ENCODE data around the gene SND1.

Gene SND1

GRCh38 chr7:128035712-128036111 is 383.7 kb downstream of the SND1 start:
- Histone ChIP-seq H3K4me1 (ENCODE audit: control insufficient read depth, insufficient read depth, low read depth, low read length) (peaks cover 7% of the 10 kb centered on the region), H4K91ac (ENCODE audit: low read length) (no peak overlapping the region), H3K9ac (ENCODE audit: low read length) (no peak overlapping the region), H3K79me1 (replicated peaks; ENCODE audit: low read length, poor library complexity, severe bottlenecking) (peaks cover 37% of the 10 kb centered on the region), H2AK5ac (ENCODE audit: low read length, severe bottlenecking) (no peak overlapping the region), H2BK12ac (ENCODE audit: low read length in 2 of 2) (no peak overlapping the region), H2BK5ac (ENCODE audit: low read depth, low read length, poor library complexity, severe bottlenecking) (no peak overlapping the region), H2BK120ac (ENCODE audit: low read depth, low read length) (no peak overlapping the region), H2BK15ac (ENCODE audit: low read depth, poor library complexity, severe bottlenecking) (no peak overlapping the region), H3K23ac (ENCODE audit: low read length in 2 of 2) (no peak overlapping the region), H3K9me3 (ENCODE audit: control insufficient read depth, low read length) (no peaks in the 10 kb centered on the region), H3K36me3 (ENCODE audit: control insufficient read depth in 1 of 2, insufficient read depth in 2 of 2, low read depth in 1 of 2, low read length in 2 of 2) (peaks cover 0 to 4% of the 10 kb centered on the region in 2 experiments), H3K4ac (ENCODE audit: low read depth in 1 of 2, low read length in 2 of 2) (no peak overlapping the region), H3K4me2 (ENCODE audit: low read length, poor library complexity, severe bottlenecking) (no peak overlapping the region), H3K18ac (ENCODE audit: low read depth in 1 of 2, low read length in 2 of 2) (no peak overlapping the region), H2AFZ (ENCODE audit: low read depth, low read length) (no peak overlapping the region), H3K27ac (ENCODE audit: low read length, poor library complexity, severe bottlenecking) (no peak overlapping the region), H4K8ac (ENCODE audit: low read length) (no peak overlapping the region), H3K27me3 (ENCODE audit: control insufficient read depth in 1 of 2, insufficient read depth in 1 of 2, low read length in 2 of 2) (peaks cover 0 to 11% of the 10 kb centered on the region in 2 experiments), H3K14ac (ENCODE audit: low read length in 2 of 2) (no peak overlapping the region), H3K4me3 (ENCODE audit: insufficient read depth in 1 of 2, low read depth in 1 of 2, low read length in 2 of 2) (no peak overlapping the region)
- 81% methylated on average over 3 of the region's 3 CpGs for WGBS
- no peak for DNase-seq

GRCh38 chr7:128036226-128036940 is 384.4 kb downstream of the SND1 start:
- Histone ChIP-seq H4K8ac (ENCODE audit: low read length) (no peak overlapping the region), H2AK5ac (ENCODE audit: low read length, severe bottlenecking) (no peak overlapping the region), H2BK12ac (ENCODE audit: low read length in 2 of 2) (no peak overlapping the region), H3K79me1 (replicated peaks; ENCODE audit: low read length, poor library complexity, severe bottlenecking) (peaks cover 37% of the 10 kb centered on the region), H3K36me3 (ENCODE audit: control insufficient read depth in 1 of 2, insufficient read depth in 2 of 2, low read depth in 1 of 2, low read length in 2 of 2) (peaks cover 0 to 4% of the 10 kb centered on the region in 2 experiments), H2BK5ac (ENCODE audit: low read depth, low read length, poor library complexity, severe bottlenecking) (no peak overlapping the region), H3K18ac (ENCODE audit: low read depth in 1 of 2, low read length in 2 of 2) (no peak overlapping the region), H3K23ac (ENCODE audit: low read length in 2 of 2) (no peak overlapping the region), H3K4me2 (ENCODE audit: low read length, poor library complexity, severe bottlenecking) (no peak overlapping the region), H3K9me3 (ENCODE audit: control insufficient read depth, low read length) (no peaks in the 10 kb centered on the region), H4K91ac (ENCODE audit: low read length) (no peak overlapping the region), H3K14ac (ENCODE audit: low read length in 2 of 2) (no peak overlapping the region), H3K27me3 (ENCODE audit: control insufficient read depth in 1 of 2, insufficient read depth in 1 of 2, low read length in 2 of 2) (peaks cover 0 to 11% of the 10 kb centered on the region in 2 experiments), H3K27ac (ENCODE audit: low read length, poor library complexity, severe bottlenecking) (no peak overlapping the region), H3K4me3 (ENCODE audit: insufficient read depth in 1 of 2, low read depth in 1 of 2, low read length in 2 of 2) (no peak overlapping the region), H2AFZ (ENCODE audit: low read depth, low read length) (no peak overlapping the region), H3K9ac (ENCODE audit: low read length) (no peak overlapping the region), H2BK15ac (ENCODE audit: low read depth, poor library complexity, severe bottlenecking) (no peak overlapping the region), H3K4me1 (ENCODE audit: control insufficient read depth, insufficient read depth, low read depth, low read length) (peaks cover 6% of the 10 kb centered on the region), H3K4ac (ENCODE audit: low read depth in 1 of 2, low read length in 2 of 2) (no peak overlapping the region), H2BK120ac (ENCODE audit: low read depth, low read length) (no peak overlapping the region)
- 93% methylated on average over 3 of the region's 4 CpGs for WGBS
- DNase-seq = no peak

- Histone ChIP-seq H3K27ac (ENCODE audit: low read length, poor library complexity, severe bottlenecking) (no peak overlapping the region), H3K4ac (ENCODE audit: low read depth in 1 of 2, low read length in 2 of 2) (no peak overlapping the region), H3K23ac (ENCODE audit: low read length in 2 of 2) (no peak overlapping the region), H3K18ac (ENCODE audit: low read depth in 1 of 2, low read length in 2 of 2) (no peak overlapping the region), H2AK5ac (ENCODE audit: low read length, severe bottlenecking) (no peak overlapping the region), H2BK120ac (ENCODE audit: low read depth, low read length) (no peak overlapping the region), H3K4me3 (ENCODE audit: insufficient read depth in 1 of 2, low read depth in 1 of 2, low read length in 2 of 2) (no peak overlapping the region), H2BK5ac (ENCODE audit: low read depth, low read length, poor library complexity, severe bottlenecking) (no peak overlapping the region), H3K14ac (ENCODE audit: low read length in 2 of 2) (no peak overlapping the region), H4K8ac (ENCODE audit: low read length) (no peak overlapping the region), H2BK12ac (ENCODE audit: low read length in 2 of 2) (no peak overlapping the region), H2BK15ac (ENCODE audit: low read depth, poor library complexity, severe bottlenecking) (no peak overlapping the region), H3K79me1 (replicated peaks; ENCODE audit: low read length, poor library complexity, severe bottlenecking) (peaks cover 41% of the 10 kb centered on the region), H3K9ac (ENCODE audit: low read length) (no peak overlapping the region), H3K4me2 (ENCODE audit: low read length, poor library complexity, severe bottlenecking) (no peak overlapping the region), H3K36me3 (ENCODE audit: control insufficient read depth in 1 of 2, insufficient read depth in 2 of 2, low read depth in 1 of 2, low read length in 2 of 2) (peaks cover 0 to 4% of the 10 kb centered on the region in 2 experiments), H4K91ac (ENCODE audit: low read length) (no peak overlapping the region), H3K27me3 (ENCODE audit: control insufficient read depth in 1 of 2, insufficient read depth in 1 of 2, low read length in 2 of 2) (peaks cover 0 to 11% of the 10 kb centered on the region in 2 experiments), H2AFZ (ENCODE audit: low read depth, low read length) (no peak overlapping the region), H3K4me1 (ENCODE audit: control insufficient read depth, insufficient read depth, low read depth, low read length) (peaks cover 6% of the 10 kb centered on the region), H3K9me3 (ENCODE audit: control insufficient read depth, low read length) (no peaks in the 10 kb centered on the region)
- 95% methylated on average over 2 of the region's 2 CpGs for WGBS
- no peak for DNase-seq
These were observed 385.1 kb downstream of the SND1 start for GRCh38 chr7:128037081-128037480.

- Histone ChIP-seq H3K4ac (ENCODE audit: low read depth in 1 of 2, low read length in 2 of 2) (no peak overlapping the region), H3K79me1 (replicated peaks; ENCODE audit: low read length, poor library complexity, severe bottlenecking) (peaks cover 40% of the 10 kb centered on the region), H4K91ac (ENCODE audit: low read length) (no peak overlapping the region), H2BK15ac (ENCODE audit: low read depth, poor library complexity, severe bottlenecking) (no peak overlapping the region), H2BK5ac (ENCODE audit: low read depth, low read length, poor library complexity, severe bottlenecking) (no peak overlapping the region), H3K14ac (ENCODE audit: low read length in 2 of 2) (no peak overlapping the region), H2AK5ac (ENCODE audit: low read length, severe bottlenecking) (no peak overlapping the region), H4K8ac (ENCODE audit: low read length) (no peak overlapping the region), H2BK12ac (ENCODE audit: low read length in 2 of 2) (no peak overlapping the region), H3K9ac (ENCODE audit: low read length) (no peak overlapping the region), H3K9me3 (ENCODE audit: control insufficient read depth, low read length) (no peaks in the 10 kb centered on the region), H3K36me3 (ENCODE audit: control insufficient read depth in 1 of 2, insufficient read depth in 2 of 2, low read depth in 1 of 2, low read length in 2 of 2) (peaks cover 6 to 8% of the 10 kb centered on the region in 2 experiments), H3K27me3 (ENCODE audit: control insufficient read depth in 1 of 2, insufficient read depth in 1 of 2, low read length in 2 of 2) (peaks cover 0 to 6% of the 10 kb centered on the region in 2 experiments), H3K4me2 (ENCODE audit: low read length, poor library complexity, severe bottlenecking) (no peak overlapping the region), H3K4me3 (ENCODE audit: insufficient read depth in 1 of 2, low read depth in 1 of 2, low read length in 2 of 2) (no peak overlapping the region), H3K18ac (ENCODE audit: low read depth in 1 of 2, low read length in 2 of 2) (no peak overlapping the region), H3K27ac (ENCODE audit: low read length, poor library complexity, severe bottlenecking) (no peak overlapping the region), H2AFZ (ENCODE audit: low read depth, low read length) (no peak overlapping the region), H3K23ac (ENCODE audit: low read length in 2 of 2) (no peak overlapping the region), H2BK120ac (ENCODE audit: low read depth, low read length) (no peak overlapping the region), H3K4me1 (ENCODE audit: control insufficient read depth, insufficient read depth, low read depth, low read length) (no peaks in the 10 kb centered on the region)
- WGBS = 95% methylated on average over 8 of the region's 8 CpGs
- DNase-seq = no peak
These were observed 386.1 kb downstream of the SND1 start for GRCh38 chr7:128037880-128038619.
